CD4-positive, alpha-beta memory T cell (primary cell): Measurements from ENCODE around the gene DGKB. TPM values are rescaled to one million over a fixed set of nuclear protein-coding genes. Genes with fewer than 3 reads are reported as not detected.

Experiments
- CTCF ChIA-PET: fragments of 350-600 bp; sonication (Branson Sonifier 250); formaldehyde crosslinking; loops from one replicate; lab custom pipeline; 2021; ENCODE audit warnings: inconsistent platforms; ENCODE audit not compliant: partially characterized antibody; lab: Charles Lee
- POLR2A ChIA-PET: fragments of 350-600 bp; sonication (Branson Sonifier 250); formaldehyde crosslinking; loops from one replicate; lab custom pipeline; 2021; ENCODE audit not compliant: partially characterized antibody; lab: Charles Lee
- DNase-seq, 5 donors: peaks; one replicate each; pipeline versions ENCODE4 v3.0.0 to v3.0.0-alpha.2; 2020 to 2022; ENCODE audit warnings: mixed read lengths in 1 of 5
- H3K27ac ChIP-seq: one replicate; pipeline ENCODE4 v1.7.0; 2013; ENCODE audit warnings: low read depth, low read length
- H3K27me3 ChIP-seq: 2 replicates; pipeline ENCODE4 v1.7.0; 2013; ENCODE audit warnings: mild to moderate bottlenecking, low read length, moderate library complexity; ENCODE audit not compliant: insufficient read depth
- H3K36me3 ChIP-seq: 2 replicates; pipeline ENCODE4 v1.7.0; 2013; ENCODE audit warnings: mild to moderate bottlenecking, low read length, moderate library complexity; ENCODE audit not compliant: insufficient read depth
- H3K4me1 ChIP-seq: 2 replicates; pipeline ENCODE4 v1.7.0; 2013; ENCODE audit warnings: mild to moderate bottlenecking, low read length, moderate library complexity; ENCODE audit not compliant: insufficient read depth
- H3K4me3 ChIP-seq, 2 donors: one replicate each; pipeline ENCODE4 v1.7.0; 2013; ENCODE audit warnings: low read length in 2 of 2, mild to moderate bottlenecking in 1 of 2
- H3K9me3 ChIP-seq, 2 donors: one replicate each; pipeline ENCODE4 v1.7.0; 2013; ENCODE audit warnings: low read length in 2 of 2, control low read depth in 1 of 2; ENCODE audit not compliant: control insufficient read depth in 1 of 2
- H3K27ac Mint-ChIP-seq, 7 donors: one replicate each; pipeline ENCODE4 v1.8.0; 2020 to 2021; ENCODE audit warnings: mixed read lengths in 7 of 7, mild to moderate bottlenecking in 6 of 7, inconsistent platforms in 3 of 7, moderate library complexity in 3 of 7
- H3K27me3 Mint-ChIP-seq, 2 donors: one replicate each; pipeline ENCODE4 v1.8.0; 2020 to 2021; ENCODE audit warnings: mixed read lengths in 2 of 2
- H3K36me3 Mint-ChIP-seq, 2 donors: one replicate each; pipeline ENCODE4 v1.8.0; 2020 to 2021; ENCODE audit warnings: mixed read lengths in 2 of 2, inconsistent platforms in 1 of 2, mild to moderate bottlenecking in 1 of 2
- H3K4me1 Mint-ChIP-seq, 4 donors: one replicate each; pipeline ENCODE4 v1.8.0; 2020 to 2021; ENCODE audit warnings: mixed read lengths in 4 of 4, mild to moderate bottlenecking in 1 of 4
- H3K4me3 Mint-ChIP-seq, 8 donors: one replicate each; pipeline ENCODE4 v1.8.0; 2020 to 2021; ENCODE audit warnings: mixed read lengths in 8 of 8, mild to moderate bottlenecking in 7 of 8, moderate library complexity in 6 of 8, inconsistent platforms in 3 of 8
- H3K9me3 Mint-ChIP-seq, 8 donors: one replicate each; pipeline ENCODE4 v1.8.0; 2020 to 2021; ENCODE audit warnings: mixed read lengths in 8 of 8, mild to moderate bottlenecking in 5 of 8, inconsistent platforms in 3 of 8, moderate library complexity in 1 of 8
- intact Hi-C: fragments of 100-400 bp; cut with micrococcal nuclease; formaldehyde crosslinking; loops from one replicate; pipeline ENCODE4 v1.15.1; 2023
- polyA plus RNA-seq, 2 donors: library from polyadenylated mRNA; unstranded; fragments of 300-500 nt; fragmentation: Illumina TruSeq; gene quantifications; one replicate each; pipeline ENCODE4 v1.2.3, GENCODE V29; 2021
- total RNA-seq, 2 experiments: library from RNA; stranded (reverse); gene quantifications; one replicate each; pipeline ENCODE4 v1.2.3, GENCODE V29; 2021

DGKB gene
- total and polyA plus RNA-seq, 4 experiments from 2014 or later, result not detected

- H3K27ac Mint-ChIP-seq, result no peak overlapping the region
- H3K4me1 ChIP-seq, result no peaks in the 10 kb centered on the region
- H3K36me3 Mint-ChIP-seq, result no peaks in the 10 kb centered on the region
- no peaks in the 10 kb centered on the region for H3K9me3 Mint-ChIP-seq
- ChIA-PET POLR2A (no interaction called here), CTCF (interaction anchor here (4.0 kb wide), 1 partner anchor 8 kb away, joined by 24 read pairs; no protein-coding TSS in a partner anchor)
- no peak overlapping the region for H3K4me3 Mint-ChIP-seq
- no peaks in the 10 kb centered on the region for H3K36me3 ChIP-seq
- no peak overlapping the region for H3K27ac ChIP-seq
- intact Hi-C loops, result no loop called here
- no peaks in the 10 kb centered on the region for H3K4me1 Mint-ChIP-seq
- no peak for DNase-seq
- no peaks in the 10 kb centered on the region for H3K9me3 ChIP-seq
- H3K4me3 ChIP-seq, result no peak overlapping the region
- no peaks in the 10 kb centered on the region for H3K27me3 ChIP-seq
- peaks cover 0 to 2% of the 10 kb centered on the region in 2 donors for H3K27me3 Mint-ChIP-seq
These were observed 219.6 kb downstream of the DGKB start for GRCh38 chr7:14682910-14683465.

GRCh38 chr7:14676896-14677295 is 225.7 kb downstream of the DGKB start:
- no peaks in the 10 kb centered on the region for H3K4me1 Mint-ChIP-seq
- H3K4me3 ChIP-seq, result no peak overlapping the region
- H3K36me3 Mint-ChIP-seq, result no peaks in the 10 kb centered on the region
- H3K4me3 Mint-ChIP-seq, result no peak overlapping the region
- ChIA-PET POLR2A (no interaction called here), CTCF (interaction anchor here (1.4 kb wide), 1 partner anchor 14 kb away, joined by 8 read pairs; no protein-coding TSS in a partner anchor)
- H3K9me3 Mint-ChIP-seq, result no peaks in the 10 kb centered on the region
- no peak for DNase-seq
- no peak overlapping the region for H3K27ac ChIP-seq
- H3K27me3 Mint-ChIP-seq, result peaks cover 1 to 2% of the 10 kb centered on the region in 2 donors
- H3K4me1 ChIP-seq, result no peaks in the 10 kb centered on the region
- no peaks in the 10 kb centered on the region for H3K27me3 ChIP-seq
- intact Hi-C loops, result no loop called here
- no peaks in the 10 kb centered on the region for H3K36me3 ChIP-seq
- H3K27ac Mint-ChIP-seq, result no peak overlapping the region
- no peaks in the 10 kb centered on the region for H3K9me3 ChIP-seq

- no peaks in the 10 kb centered on the region for H3K36me3 Mint-ChIP-seq
- H3K27me3 Mint-ChIP-seq, result peaks cover 1 to 2% of the 10 kb centered on the region in 2 donors
- Histone ChIP-seq H3K27me3 (no peaks in the 10 kb centered on the region), H3K9me3 (no peaks in the 10 kb centered on the region), H3K4me1 (no peaks in the 10 kb centered on the region), H3K27ac (no peak overlapping the region), H3K36me3 (no peaks in the 10 kb centered on the region), H3K4me3 (no peak overlapping the region)
- DNase-seq, result no peak
- intact Hi-C loops, result no loop called here
- ChIA-PET CTCF (no interaction called here), POLR2A (no interaction called here)
- no peak overlapping the region for H3K27ac Mint-ChIP-seq
- no peaks in the 10 kb centered on the region for H3K4me1 Mint-ChIP-seq
- no peaks in the 10 kb centered on the region for H3K9me3 Mint-ChIP-seq
- H3K4me3 Mint-ChIP-seq, result no peak overlapping the region
These were observed 229.3 kb downstream of the DGKB start for GRCh38 chr7:14673202-14673601.

GRCh38 chr7:14666913-14667312 is 235.6 kb downstream of the DGKB start:
- intact Hi-C loops, result no loop called here
- Mint-ChIP-seq H3K9me3 (no peaks in the 10 kb centered on the region), H3K4me3 (no peak overlapping the region), H3K27me3 (no peaks in the 10 kb centered on the region), H3K36me3 (no peaks in the 10 kb centered on the region), H3K27ac (no peak overlapping the region), H3K4me1 (no peaks in the 10 kb centered on the region)
- CTCF ChIA-PET, result interaction anchor here (3.1 kb wide), 1 partner anchor 25 kb away, joined by 9 read pairs; no protein-coding TSS in a partner anchor
- H3K4me1 ChIP-seq, result no peaks in the 10 kb centered on the region
- no peaks in the 10 kb centered on the region for H3K27me3 ChIP-seq
- no peak overlapping the region for H3K27ac ChIP-seq
- DNase-seq, result no peak
- POLR2A ChIA-PET, result no interaction called here
- no peaks in the 10 kb centered on the region for H3K9me3 ChIP-seq
- H3K36me3 ChIP-seq, result no peaks in the 10 kb centered on the region
- no peak overlapping the region for H3K4me3 ChIP-seq

GRCh38 chr7:14666304-14666703 is 236.2 kb downstream of the DGKB start:
- Mint-ChIP-seq H3K36me3 (no peaks in the 10 kb centered on the region), H3K4me3 (no peak overlapping the region), H3K27ac (no peak overlapping the region), H3K9me3 (no peaks in the 10 kb centered on the region), H3K4me1 (no peaks in the 10 kb centered on the region), H3K27me3 (no peaks in the 10 kb centered on the region)
- H3K27me3 ChIP-seq, result no peaks in the 10 kb centered on the region
- H3K27ac ChIP-seq, result no peak overlapping the region
- no peaks in the 10 kb centered on the region for H3K36me3 ChIP-seq
- CTCF ChIA-PET, result interaction anchor here (3.1 kb wide), 1 partner anchor 25 kb away, joined by 9 read pairs; no protein-coding TSS in a partner anchor
- no peak for DNase-seq
- POLR2A ChIA-PET, result no interaction called here
- no peak overlapping the region for H3K4me3 ChIP-seq
- no peaks in the 10 kb centered on the region for H3K9me3 ChIP-seq
- H3K4me1 ChIP-seq, result no peaks in the 10 kb centered on the region
- intact Hi-C loops, result no loop called here

- Mint-ChIP-seq H3K4me1 (no peaks in the 10 kb centered on the region), H3K27ac (no peak overlapping the region), H3K9me3 (peaks cover 2 to 17% (median 10%) of the 10 kb centered on the region in 8 donors), H3K4me3 (no peak overlapping the region), H3K36me3 (no peaks in the 10 kb centered on the region), H3K27me3 (no peaks in the 10 kb centered on the region)
- Histone ChIP-seq H3K27ac (no peak overlapping the region), H3K4me1 (no peaks in the 10 kb centered on the region), H3K36me3 (no peaks in the 10 kb centered on the region), H3K4me3 (no peak overlapping the region), H3K9me3 (peaks cover 0 to 2% of the 10 kb centered on the region in 2 donors), H3K27me3 (no peaks in the 10 kb centered on the region)
- intact Hi-C loops, result no loop called here
- POLR2A ChIA-PET, result no interaction called here
- CTCF ChIA-PET, result no interaction called here
- DNase-seq, result no peak
These were observed 262.8 kb downstream of the DGKB start for GRCh38 chr7:14639801-14640200.

GRCh38 chr7:14639329-14639728 is 263.2 kb downstream of the DGKB start:
- ChIA-PET CTCF (no interaction called here), POLR2A (no interaction called here)
- no peaks in the 10 kb centered on the region for H3K36me3 ChIP-seq
- H3K27ac ChIP-seq, result no peak overlapping the region
- Mint-ChIP-seq H3K9me3 (peaks cover 2 to 13% (median 7%) of the 10 kb centered on the region in 8 donors), H3K4me3 (no peak overlapping the region), H3K27me3 (no peaks in the 10 kb centered on the region), H3K4me1 (no peaks in the 10 kb centered on the region), H3K36me3 (no peaks in the 10 kb centered on the region), H3K27ac (no peak overlapping the region)
- DNase-seq, result no peak
- no peak overlapping the region for H3K4me3 ChIP-seq
- no peaks in the 10 kb centered on the region for H3K27me3 ChIP-seq
- intact Hi-C loops, result no loop called here
- H3K9me3 ChIP-seq, result no peaks in the 10 kb centered on the region
- no peaks in the 10 kb centered on the region for H3K4me1 ChIP-seq
